ENCODE measurements around the gene FAM124A. TPM values are rescaled to one million over a fixed set of nuclear protein-coding genes. Genes with fewer than 3 reads are reported as not detected.
A peak's percentile ranks its signal among the peaks of the same experiment; 100 is the strongest.

The FAM124A gene
- polyA plus RNA-seq, 4 donors = 0.22 to 1.8 (median 0.41) TPM; not detected in 1

GRCh38 chr13:51317262-51317661 is 95.1 kb downstream of the FAM124A start:
- WGBS, 3 donors = 32 to 62% (median 45%) methylated on average over 1 of the region's 1 CpG
- H3K4me1 ChIP-seq (ENCODE audit: control insufficient read depth in 3 of 3, insufficient read depth in 2 of 3, low read depth in 1 of 3, low read length in 2 of 3) = no peaks in the 10 kb centered on the region
- no peaks in the 10 kb centered on the region for H3K36me3 ChIP-seq (ENCODE audit: control insufficient read depth in 3 of 3, insufficient read depth in 2 of 3, low read depth in 1 of 3, low read length in 3 of 3)
- no peaks in the 10 kb centered on the region for H3K9me3 ChIP-seq (ENCODE audit: control insufficient read depth in 2 of 2, insufficient read depth in 1 of 2, low read depth in 1 of 2, low read length in 1 of 2)
- no peaks in the 10 kb centered on the region for H3K27me3 ChIP-seq (ENCODE audit: control insufficient read depth in 3 of 3, insufficient read depth in 3 of 3, low read length in 3 of 3)
- no peak overlapping the region for H3K27ac ChIP-seq (ENCODE audit: low read depth in 1 of 3, low read length in 2 of 3)
- DNase-seq (no peak), FAIRE-seq (no peak)
- H3K4me3 ChIP-seq (ENCODE audit: low read depth in 1 of 3, low read length in 3 of 3) = no peak overlapping the region

GRCh38 chr13:51318015-51318414 is 95.8 kb downstream of the FAM124A start:
- WGBS, 3 donors = 86 to 89% (median 88%) methylated on average over 2 of the region's 2 CpGs

DNA sequence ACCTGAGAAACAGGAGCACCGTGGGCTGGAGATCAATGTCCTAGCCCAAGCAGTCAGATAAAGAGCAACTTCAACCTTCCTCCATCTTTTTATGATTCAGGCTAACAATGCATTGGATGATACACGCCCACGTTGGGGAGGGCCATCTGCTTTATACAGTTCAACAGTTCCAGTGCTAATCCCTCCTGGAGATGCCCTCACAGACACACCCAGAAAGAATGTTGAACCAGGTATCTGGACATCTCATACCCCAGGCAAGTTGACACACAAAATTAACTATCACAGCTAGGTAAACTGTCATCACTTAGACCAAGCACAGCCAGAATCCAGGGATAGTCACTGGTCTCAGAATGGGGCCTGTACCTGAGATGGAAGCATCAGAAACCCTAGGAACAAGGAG is 96.7 kb downstream of the FAM124A start:
- DNase-seq (no peak), FAIRE-seq (no peak)
- no peaks in the 10 kb centered on the region for H3K27me3 ChIP-seq (ENCODE audit: control insufficient read depth in 3 of 3, insufficient read depth in 3 of 3, low read length in 3 of 3)
- no peaks in the 10 kb centered on the region for H3K4me1 ChIP-seq (ENCODE audit: control insufficient read depth in 3 of 3, insufficient read depth in 2 of 3, low read depth in 1 of 3, low read length in 2 of 3)
- H3K9me3 ChIP-seq (ENCODE audit: control insufficient read depth in 2 of 2, insufficient read depth in 1 of 2, low read depth in 1 of 2, low read length in 1 of 2) = no peaks in the 10 kb centered on the region
- no peaks in the 10 kb centered on the region for H3K36me3 ChIP-seq (ENCODE audit: control insufficient read depth in 3 of 3, insufficient read depth in 2 of 3, low read depth in 1 of 3, low read length in 3 of 3)
- H3K4me3 ChIP-seq (ENCODE audit: low read depth in 1 of 3, low read length in 3 of 3) = no peak overlapping the region
- 50 to 75% (median 53%) methylated on average over 3 of the region's 3 CpGs for WGBS, 3 donors
- no peak overlapping the region for H3K27ac ChIP-seq (ENCODE audit: low read depth in 1 of 3, low read length in 2 of 3)

More at GRCh38 chr13:51318015-51318414, 95.8 kb downstream of the FAM124A start:
- FAIRE-seq = no peak
- DNase-seq = no peak
- H3K4me3 ChIP-seq (ENCODE audit: low read depth in 1 of 3, low read length in 3 of 3) = no peak overlapping the region
- no peaks in the 10 kb centered on the region for H3K27me3 ChIP-seq (ENCODE audit: control insufficient read depth in 3 of 3, insufficient read depth in 3 of 3, low read length in 3 of 3)
- H3K27ac ChIP-seq (ENCODE audit: low read depth in 1 of 3, low read length in 2 of 3) = no peak overlapping the region
- H3K36me3 ChIP-seq (ENCODE audit: control insufficient read depth in 3 of 3, insufficient read depth in 2 of 3, low read depth in 1 of 3, low read length in 3 of 3) = no peaks in the 10 kb centered on the region
- H3K9me3 ChIP-seq (ENCODE audit: control insufficient read depth in 2 of 2, insufficient read depth in 1 of 2, low read depth in 1 of 2, low read length in 1 of 2) = no peaks in the 10 kb centered on the region
- H3K4me1 ChIP-seq (ENCODE audit: control insufficient read depth in 3 of 3, insufficient read depth in 2 of 3, low read depth in 1 of 3, low read length in 2 of 3) = no peaks in the 10 kb centered on the region

DNA sequence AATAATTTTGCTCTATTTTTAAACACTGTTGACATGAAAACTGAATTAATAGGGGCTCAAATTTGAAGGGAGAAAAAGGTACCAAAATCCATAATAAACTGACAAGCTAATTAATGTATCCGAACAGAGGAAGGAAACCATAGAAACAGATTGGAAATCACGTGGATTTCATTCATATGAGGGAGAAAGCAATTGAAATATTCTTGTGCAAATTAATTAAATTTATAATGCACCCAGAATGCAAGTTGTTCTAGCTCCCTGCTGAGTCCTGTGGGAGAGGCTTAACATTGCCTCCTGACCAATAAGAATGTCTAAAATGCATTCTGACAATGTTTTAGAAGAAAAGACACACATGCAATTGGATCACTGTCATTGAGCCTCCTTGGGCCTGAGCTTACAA is 99.6 kb downstream of the FAM124A start:
- H3K27me3 ChIP-seq (ENCODE audit: control insufficient read depth in 3 of 3, insufficient read depth in 3 of 3, low read length in 3 of 3) = no peaks in the 10 kb centered on the region
- DNase-seq (no peak), FAIRE-seq (no peak)
- H3K4me3 ChIP-seq (ENCODE audit: low read depth in 1 of 3, low read length in 3 of 3) = no peak overlapping the region
- no peaks in the 10 kb centered on the region for H3K9me3 ChIP-seq (ENCODE audit: control insufficient read depth in 2 of 2, insufficient read depth in 1 of 2, low read depth in 1 of 2, low read length in 1 of 2)
- H3K36me3 ChIP-seq (ENCODE audit: control insufficient read depth in 3 of 3, insufficient read depth in 2 of 3, low read depth in 1 of 3, low read length in 3 of 3) = no peaks in the 10 kb centered on the region
- 72 to 90% (median 87%) methylated on average over 2 of the region's 2 CpGs for WGBS, 3 donors
- no peak overlapping the region for H3K27ac ChIP-seq (ENCODE audit: low read depth in 1 of 3, low read length in 2 of 3)
- no peaks in the 10 kb centered on the region for H3K4me1 ChIP-seq (ENCODE audit: control insufficient read depth in 3 of 3, insufficient read depth in 2 of 3, low read depth in 1 of 3, low read length in 2 of 3)

DNA sequence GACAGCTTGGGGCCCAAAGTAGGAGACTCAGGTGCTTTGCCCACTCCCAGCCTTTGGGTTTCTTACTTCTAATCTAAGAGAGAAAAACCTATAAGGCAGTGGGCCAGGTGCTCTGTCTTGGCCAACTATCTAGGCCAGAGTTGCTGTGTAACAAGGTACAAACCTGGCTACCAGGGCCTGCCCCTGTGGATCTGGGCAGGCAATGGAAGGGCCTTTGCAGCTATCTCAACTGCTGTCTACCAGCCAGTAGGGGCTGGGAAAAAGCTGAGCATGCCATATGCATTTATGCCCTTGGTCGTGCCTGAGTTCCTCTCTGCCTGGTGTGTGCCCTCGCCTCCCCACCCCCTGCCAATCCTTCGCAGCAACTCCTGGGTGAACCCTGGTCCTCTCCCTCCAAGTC is 100.6 kb downstream of the FAM124A start:
- no peak for DNase-seq
- H3K4me1 ChIP-seq (ENCODE audit: control insufficient read depth in 3 of 3, insufficient read depth in 2 of 3, low read depth in 1 of 3, low read length in 2 of 3) = no peaks in the 10 kb centered on the region
- no peaks in the 10 kb centered on the region for H3K27me3 ChIP-seq (ENCODE audit: control insufficient read depth in 3 of 3, insufficient read depth in 3 of 3, low read length in 3 of 3)
- no peak overlapping the region for H3K27ac ChIP-seq (ENCODE audit: low read depth in 1 of 3, low read length in 2 of 3)
- H3K4me3 ChIP-seq (ENCODE audit: low read depth in 1 of 3, low read length in 3 of 3) = no peak overlapping the region
- WGBS, 3 donors = 81 to 95% (median 82%) methylated on average over 3 of the region's 3 CpGs
- H3K9me3 ChIP-seq (ENCODE audit: control insufficient read depth in 2 of 2, insufficient read depth in 1 of 2, low read depth in 1 of 2, low read length in 1 of 2) = no peaks in the 10 kb centered on the region
- no peak for FAIRE-seq
- no peaks in the 10 kb centered on the region for H3K36me3 ChIP-seq (ENCODE audit: control insufficient read depth in 3 of 3, insufficient read depth in 2 of 3, low read depth in 1 of 3, low read length in 3 of 3)

DNA sequence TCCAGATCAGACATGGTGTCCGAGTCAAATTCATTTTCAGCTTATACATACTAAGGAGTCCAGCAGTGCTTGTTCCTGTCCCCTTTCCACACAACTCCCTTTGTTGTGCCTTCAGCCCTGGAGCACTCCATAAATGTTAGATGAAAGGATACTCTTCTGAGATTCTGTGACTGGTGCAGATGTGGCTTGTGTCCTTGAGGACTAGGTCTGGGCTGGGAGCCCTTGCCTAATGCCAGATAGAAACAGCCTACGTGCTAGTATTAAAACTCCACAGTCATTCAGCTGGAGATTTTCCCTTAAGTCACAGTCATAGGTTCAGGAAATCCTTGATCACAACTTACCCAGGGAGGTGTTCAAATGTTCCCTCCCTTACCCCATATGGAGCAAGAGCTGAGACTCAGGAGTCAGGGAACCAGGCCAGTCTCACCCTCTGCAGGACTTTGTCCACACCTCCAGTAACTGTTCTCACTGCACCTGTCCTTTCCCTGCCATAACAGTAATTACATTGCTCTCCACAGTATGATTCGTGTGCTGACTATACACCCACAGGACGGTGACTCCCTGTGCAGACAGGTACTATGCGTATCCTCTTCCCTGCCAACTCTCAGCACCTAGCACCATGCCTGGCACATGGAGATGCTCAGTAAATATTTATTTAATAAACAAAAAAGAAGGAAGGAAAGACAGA is 101.8 kb downstream of the FAM124A start:
- H3K4me3 ChIP-seq (ENCODE audit: low read depth in 1 of 3, low read length in 3 of 3) = no peak overlapping the region
- 30 to 71% (median 44%) methylated on average over 5 of the region's 5 CpGs for WGBS, 3 donors
- FAIRE-seq (no peak), DNase-seq (peak; percentile 7 to 27)
- no peaks in the 10 kb centered on the region for H3K36me3 ChIP-seq (ENCODE audit: control insufficient read depth in 3 of 3, insufficient read depth in 2 of 3, low read depth in 1 of 3, low read length in 3 of 3)
- no peaks in the 10 kb centered on the region for H3K9me3 ChIP-seq (ENCODE audit: control insufficient read depth in 2 of 2, insufficient read depth in 1 of 2, low read depth in 1 of 2, low read length in 1 of 2)
- H3K27ac ChIP-seq (ENCODE audit: low read depth in 1 of 3, low read length in 2 of 3) = no peak overlapping the region
- no peaks in the 10 kb centered on the region for H3K4me1 ChIP-seq (ENCODE audit: control insufficient read depth in 3 of 3, insufficient read depth in 2 of 3, low read depth in 1 of 3, low read length in 2 of 3)
- no peaks in the 10 kb centered on the region for H3K27me3 ChIP-seq (ENCODE audit: control insufficient read depth in 3 of 3, insufficient read depth in 3 of 3, low read length in 3 of 3)

DNA sequence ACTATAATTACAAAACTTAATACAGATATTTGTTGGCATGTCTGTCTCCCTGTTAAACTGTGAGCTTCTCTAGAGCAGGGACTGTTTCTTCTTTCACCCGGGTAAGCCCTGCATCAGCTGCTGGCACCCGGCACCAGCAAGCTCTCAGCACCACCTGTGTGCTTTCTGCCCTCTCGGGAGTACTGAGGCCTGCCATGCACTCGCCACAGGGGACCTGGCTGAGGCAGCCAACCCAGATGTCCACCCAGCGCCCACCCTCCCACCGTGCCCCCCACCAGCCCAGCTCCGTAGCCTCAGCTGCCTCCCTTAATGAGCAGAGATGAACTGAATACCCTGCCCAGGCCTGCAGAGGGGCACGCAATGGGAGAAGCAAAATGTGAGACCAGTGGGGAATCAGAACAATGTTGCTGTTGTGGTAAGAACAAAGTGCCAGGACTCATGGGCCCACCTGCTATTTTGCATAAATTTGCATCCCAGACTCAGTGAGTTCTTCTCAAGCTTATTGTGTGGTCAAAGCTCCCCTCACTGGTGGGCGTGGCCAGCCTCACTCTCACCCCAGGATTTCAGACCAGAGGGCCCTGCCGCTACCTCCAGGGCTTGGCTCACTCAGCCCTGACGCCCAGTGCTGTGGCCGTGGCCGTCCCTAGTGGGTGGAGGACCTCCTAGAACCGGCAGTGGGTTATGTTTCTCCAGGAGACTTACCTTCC is 102.7 kb downstream of the FAM124A start:
- no peaks in the 10 kb centered on the region for H3K36me3 ChIP-seq (ENCODE audit: control insufficient read depth in 3 of 3, insufficient read depth in 2 of 3, low read depth in 1 of 3, low read length in 3 of 3)
- H3K4me3 ChIP-seq (ENCODE audit: low read depth in 1 of 3, low read length in 3 of 3) = no peak overlapping the region
- WGBS, 3 donors = 65 to 76% (median 70%) methylated on average over 14 of the region's 14 CpGs
- H3K27ac ChIP-seq (ENCODE audit: low read depth in 1 of 3, low read length in 2 of 3) = no peak overlapping the region
- H3K4me1 ChIP-seq (ENCODE audit: control insufficient read depth in 3 of 3, insufficient read depth in 2 of 3, low read depth in 1 of 3, low read length in 2 of 3) = no peaks in the 10 kb centered on the region
- no peaks in the 10 kb centered on the region for H3K27me3 ChIP-seq (ENCODE audit: control insufficient read depth in 3 of 3, insufficient read depth in 3 of 3, low read length in 3 of 3)
- H3K9me3 ChIP-seq (ENCODE audit: control insufficient read depth in 2 of 2, insufficient read depth in 1 of 2, low read depth in 1 of 2, low read length in 1 of 2) = no peaks in the 10 kb centered on the region
- DNase-seq (no peak), FAIRE-seq (no peak)

- DNase-seq (no peak), FAIRE-seq (no peak)
- H3K27ac ChIP-seq (ENCODE audit: low read depth in 1 of 3, low read length in 2 of 3) = no peak overlapping the region
- no peak overlapping the region for H3K4me3 ChIP-seq (ENCODE audit: low read depth in 1 of 3, low read length in 3 of 3)
- no peaks in the 10 kb centered on the region for H3K36me3 ChIP-seq (ENCODE audit: control insufficient read depth in 3 of 3, insufficient read depth in 2 of 3, low read depth in 1 of 3, low read length in 3 of 3)
- WGBS, 3 donors = 92 to 95% (median 93%) methylated on average over 6 of the region's 6 CpGs
- H3K27me3 ChIP-seq (ENCODE audit: control insufficient read depth in 3 of 3, insufficient read depth in 3 of 3, low read length in 3 of 3) = no peaks in the 10 kb centered on the region
- H3K9me3 ChIP-seq (ENCODE audit: control insufficient read depth in 2 of 2, insufficient read depth in 1 of 2, low read depth in 1 of 2, low read length in 1 of 2) = no peaks in the 10 kb centered on the region
- no peaks in the 10 kb centered on the region for H3K4me1 ChIP-seq (ENCODE audit: control insufficient read depth in 3 of 3, insufficient read depth in 2 of 3, low read depth in 1 of 3, low read length in 2 of 3)
Observed at GRCh38 chr13:51325837-51326236, 103.6 kb downstream of the FAM124A start.
